Stomach smooth muscle (tissue), 2 donors: ENCODE measurements around the gene EN1.

ENCODE experiments used
- H3K27ac ChIP-seq: one replicate; pipeline ENCODE4 v1.7.0; 2013; ENCODE audit warnings: mild to moderate bottlenecking, low read length, inconsistent platforms
- H3K27me3 ChIP-seq, 2 donors: one replicate each; pipeline ENCODE4 v1.7.0; 2013; ENCODE audit warnings: low read length in 2 of 2; ENCODE audit not compliant: insufficient read depth in 2 of 2, control insufficient read depth in 1 of 2
- H3K36me3 ChIP-seq, 2 donors: one replicate each; pipeline ENCODE4 v1.7.0; 2013; ENCODE audit warnings: low read length in 2 of 2; ENCODE audit not compliant: control insufficient read depth in 2 of 2, insufficient read depth in 2 of 2
- H3K4me1 ChIP-seq: one replicate; pipeline ENCODE4 v1.7.0; 2013; ENCODE audit warnings: low read length; ENCODE audit not compliant: control insufficient read depth, insufficient read depth
- H3K4me3 ChIP-seq, 2 donors: one replicate each; pipeline ENCODE4 v1.7.0; 2013; ENCODE audit warnings: low read length in 2 of 2
- H3K9ac ChIP-seq, 2 donors: one replicate each; pipeline ENCODE4 v1.7.0; 2013; ENCODE audit warnings: low read length in 2 of 2, mild to moderate bottlenecking in 1 of 2
- H3K9me3 ChIP-seq, 2 donors: one replicate each; pipeline ENCODE4 v1.7.0; 2013; ENCODE audit warnings: low read length in 2 of 2; ENCODE audit not compliant: control insufficient read depth in 2 of 2
- donor health status: healthy.
- donor health status: Pancreatic carcinoma.

Gene EN1

DNA sequence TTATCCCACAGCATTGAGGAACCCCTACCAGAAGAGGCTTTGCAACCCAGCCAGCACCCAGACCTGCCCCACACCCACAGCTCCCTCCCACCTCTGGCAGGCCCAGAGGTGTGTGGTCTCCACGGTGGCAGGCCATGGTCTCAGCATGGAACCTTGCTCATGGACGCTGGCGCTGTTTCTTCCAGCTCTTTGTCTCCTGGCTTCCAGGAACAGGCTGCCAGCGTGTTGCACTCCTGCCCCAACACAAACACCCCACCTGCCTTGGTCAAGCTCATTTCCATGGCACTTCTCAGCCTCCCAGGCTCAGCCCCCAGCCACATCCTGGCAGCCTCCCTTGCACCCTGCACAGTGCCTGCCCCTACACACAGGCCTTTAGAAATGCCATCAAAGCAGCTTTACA, 31.7 kb downstream of the EN1 start:
- Histone ChIP-seq H3K9me3 (no peaks in the 10 kb centered on the region), H3K27me3 (peaks cover 25 to 42% of the 10 kb centered on the region in 2 donors), H3K27ac (no peak overlapping the region), H3K4me1 (no peaks in the 10 kb centered on the region), H3K9ac (no peak overlapping the region), H3K36me3 (no peaks in the 10 kb centered on the region), H3K4me3 (no peak overlapping the region)

DNA sequence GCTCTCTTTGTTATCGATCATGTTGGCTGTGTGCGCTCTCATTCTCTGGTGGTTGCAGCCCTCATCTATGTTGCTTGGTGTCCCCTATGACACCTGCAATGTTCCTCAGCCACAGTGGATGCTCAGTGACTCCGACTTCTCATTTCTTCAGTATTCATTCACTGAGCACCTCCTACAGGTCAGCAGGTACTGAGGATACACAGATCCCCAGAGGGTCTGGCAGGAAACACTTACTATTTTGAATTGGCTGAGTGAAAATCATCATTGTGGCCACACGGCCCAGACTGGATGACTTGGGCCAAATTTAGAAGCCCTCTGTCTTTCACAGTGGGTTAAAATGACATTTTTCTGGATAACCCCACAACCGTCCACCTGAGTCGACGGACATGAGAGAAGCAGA, 32.1 kb downstream of the EN1 start:
- H3K36me3 ChIP-seq, result no peaks in the 10 kb centered on the region
- H3K4me1 ChIP-seq, result no peaks in the 10 kb centered on the region
- H3K27me3 ChIP-seq, result peaks cover 29 to 46% of the 10 kb centered on the region in 2 donors
- no peak overlapping the region for H3K9ac ChIP-seq
- no peak overlapping the region for H3K27ac ChIP-seq
- H3K4me3 ChIP-seq, result no peak overlapping the region
- no peaks in the 10 kb centered on the region for H3K9me3 ChIP-seq

DNA sequence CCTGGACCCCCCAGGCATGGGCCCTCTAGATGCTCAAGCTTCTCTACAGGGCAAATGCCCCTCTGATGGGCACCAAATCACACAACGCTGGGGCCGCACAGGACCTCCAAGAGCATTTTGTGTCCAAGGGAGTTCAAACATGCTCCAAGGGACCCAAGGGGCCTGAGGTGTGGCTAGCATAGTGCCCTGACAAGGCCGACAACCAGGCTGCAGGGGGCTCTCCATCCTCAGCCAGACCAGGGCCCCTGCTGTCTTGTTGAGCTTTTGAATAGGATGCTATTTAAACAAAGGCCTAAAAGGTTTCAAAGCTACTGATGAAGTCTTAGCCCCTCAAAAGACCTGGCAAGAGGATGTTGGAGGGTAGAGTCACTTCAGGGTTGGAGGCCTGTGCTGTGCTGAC, 33.1 kb downstream of the EN1 start:
- peaks cover 31 to 43% of the 10 kb centered on the region in 2 donors for H3K27me3 ChIP-seq

DNA sequence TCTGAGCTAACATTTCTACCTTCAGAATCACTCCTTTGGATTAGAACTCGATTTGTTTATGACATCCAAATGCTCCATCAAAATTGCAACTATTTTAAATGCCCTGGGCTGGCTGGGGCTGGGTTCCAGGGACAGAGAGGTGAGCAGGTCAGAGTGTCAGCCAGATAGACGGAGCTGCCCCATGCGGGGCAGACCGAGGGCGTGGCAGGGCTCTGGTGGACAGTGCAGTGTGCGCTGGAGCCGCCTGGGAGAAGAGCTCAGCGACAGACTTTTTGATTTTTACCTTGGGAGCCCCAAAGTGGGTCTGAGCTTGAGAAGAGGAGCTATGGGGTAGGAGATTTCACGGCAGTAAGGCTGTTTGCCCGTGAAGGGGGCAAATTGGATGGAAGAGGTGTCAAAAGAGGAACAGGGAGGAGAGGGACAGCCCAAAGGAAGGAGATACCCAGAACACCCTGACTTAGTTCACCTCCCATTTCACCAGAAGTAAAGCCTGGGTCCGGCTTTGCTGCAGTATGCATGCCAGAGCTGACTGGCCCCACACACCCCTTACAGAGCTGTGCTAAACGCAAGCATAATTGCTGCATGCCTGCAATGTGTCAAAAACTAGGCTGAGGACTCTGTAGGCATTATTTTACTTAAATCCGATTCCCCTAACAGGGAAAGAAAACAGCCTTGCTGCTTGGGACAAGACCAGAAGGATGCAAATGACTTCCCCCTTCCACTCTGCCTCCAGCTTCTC, 33.7 kb downstream of the EN1 start:
- Histone ChIP-seq H3K9me3 (no peaks in the 10 kb centered on the region), H3K36me3 (no peaks in the 10 kb centered on the region), H3K9ac (no peak overlapping the region), H3K27ac (no peak overlapping the region), H3K4me1 (no peaks in the 10 kb centered on the region), H3K4me3 (no peak overlapping the region), H3K27me3 (peaks cover 31 to 46% of the 10 kb centered on the region in 2 donors)

More for the DNA sequence above, 33.1 kb downstream of the EN1 start:
- H3K27ac ChIP-seq, result no peak overlapping the region
- H3K4me3 ChIP-seq, result no peak overlapping the region
- H3K9me3 ChIP-seq, result no peaks in the 10 kb centered on the region
- no peak overlapping the region for H3K9ac ChIP-seq
- no peaks in the 10 kb centered on the region for H3K4me1 ChIP-seq
- no peaks in the 10 kb centered on the region for H3K36me3 ChIP-seq

DNA sequence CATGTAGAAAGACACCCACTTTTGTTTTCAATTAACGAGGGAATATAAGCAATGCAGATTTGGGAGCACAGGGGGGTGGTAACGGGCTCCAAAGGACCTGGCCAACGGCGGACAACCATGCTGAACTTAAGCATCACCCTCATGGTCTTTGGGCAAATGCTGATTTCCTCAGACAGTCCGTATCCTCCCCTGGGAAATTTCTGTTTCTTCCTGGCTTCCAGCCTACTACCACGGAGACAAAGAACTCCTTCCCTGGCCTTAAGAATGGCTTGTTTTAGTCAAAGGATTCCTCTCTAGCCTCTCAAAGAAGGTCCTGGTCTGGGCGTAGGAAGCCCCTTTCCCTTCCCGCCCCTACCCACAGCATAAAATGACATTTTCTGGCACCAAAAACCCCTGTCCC, 34.3 kb downstream of the EN1 start:
- Histone ChIP-seq H3K9me3 (no peaks in the 10 kb centered on the region), H3K4me1 (no peaks in the 10 kb centered on the region), H3K27me3 (peaks cover 31 to 46% of the 10 kb centered on the region in 2 donors), H3K36me3 (no peaks in the 10 kb centered on the region), H3K9ac (no peak overlapping the region), H3K27ac (no peak overlapping the region), H3K4me3 (no peak overlapping the region)

DNA sequence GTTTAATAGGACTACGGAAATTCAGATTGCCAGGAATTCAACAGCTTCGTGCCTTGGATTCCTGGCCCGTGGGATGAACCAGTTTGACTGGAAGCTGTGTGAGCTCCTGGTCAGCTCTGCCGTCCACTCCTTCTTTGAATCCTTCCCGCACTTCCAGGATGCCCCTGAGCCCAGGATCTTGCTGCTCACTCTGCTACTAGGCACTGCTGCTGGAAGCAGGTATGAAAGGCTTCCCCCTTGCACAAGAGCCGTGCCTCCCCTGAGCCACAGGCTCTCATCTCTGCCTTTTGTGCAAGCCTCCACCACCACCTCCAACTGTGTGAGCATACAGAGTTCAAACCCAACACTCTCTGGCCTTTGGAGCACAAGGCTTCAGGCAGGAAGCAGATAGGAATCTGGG, 34.9 kb downstream of the EN1 start:
- H3K9ac ChIP-seq, result no peak overlapping the region
- H3K27ac ChIP-seq, result no peak overlapping the region
- no peaks in the 10 kb centered on the region for H3K4me1 ChIP-seq
- H3K36me3 ChIP-seq, result no peaks in the 10 kb centered on the region
- peaks cover 36 to 46% of the 10 kb centered on the region in 2 donors for H3K27me3 ChIP-seq
- H3K9me3 ChIP-seq, result no peaks in the 10 kb centered on the region
- no peak overlapping the region for H3K4me3 ChIP-seq

DNA sequence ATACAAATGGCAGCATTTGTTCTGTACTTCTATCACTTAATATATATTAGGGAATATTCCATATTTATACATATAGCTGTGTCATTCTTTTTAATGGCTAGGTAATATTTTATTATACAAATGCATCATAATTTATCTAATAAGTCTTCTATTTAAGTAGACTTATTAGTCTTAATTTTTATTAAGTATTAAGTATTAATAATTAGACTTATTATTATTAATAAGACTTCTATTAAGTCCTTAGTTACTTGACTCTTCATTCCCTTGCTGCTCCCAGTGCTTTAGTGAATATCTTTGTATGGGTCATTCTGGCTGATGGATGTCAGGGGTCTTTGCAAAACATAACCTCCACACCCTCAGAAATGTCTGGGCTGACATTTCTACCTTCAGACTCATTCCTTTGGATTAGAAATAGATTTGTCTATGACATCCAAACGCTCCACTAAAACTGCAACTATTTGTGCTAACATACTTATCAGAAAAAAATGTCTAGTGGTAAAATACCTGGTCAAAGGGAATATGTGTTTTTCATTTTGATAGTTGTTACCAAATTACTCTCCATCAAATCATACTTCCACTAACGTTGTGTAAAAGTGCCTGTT, 35.8 kb downstream of the EN1 start:
- Histone ChIP-seq H3K4me1 (no peaks in the 10 kb centered on the region), H3K9me3 (no peaks in the 10 kb centered on the region), H3K9ac (no peak overlapping the region), H3K4me3 (no peak overlapping the region), H3K27ac (no peak overlapping the region), H3K36me3 (no peaks in the 10 kb centered on the region), H3K27me3 (peaks cover 37 to 51% of the 10 kb centered on the region in 2 donors)

DNA sequence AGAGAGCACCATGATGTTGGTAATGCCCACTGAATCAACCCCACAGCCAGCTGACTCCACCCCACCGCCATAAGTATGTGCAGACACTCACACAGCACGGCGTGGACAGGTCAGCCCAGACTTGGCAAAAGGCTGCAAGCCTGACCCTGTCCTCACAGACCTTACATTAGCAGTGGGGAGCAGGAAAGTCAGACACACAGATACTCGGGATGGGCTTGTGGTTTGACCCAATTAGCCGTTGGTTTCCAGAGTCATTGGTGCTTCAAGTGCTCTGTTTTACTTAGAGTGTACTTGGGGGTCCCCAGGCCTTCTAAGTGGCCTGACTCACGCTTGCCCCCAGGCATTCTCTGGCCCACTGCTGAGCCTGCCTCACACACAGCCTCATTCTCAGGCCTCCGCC, 36.7 kb downstream of the EN1 start:
- Histone ChIP-seq H3K36me3 (no peaks in the 10 kb centered on the region), H3K9ac (no peak overlapping the region), H3K4me1 (no peaks in the 10 kb centered on the region), H3K27ac (no peak overlapping the region), H3K4me3 (no peak overlapping the region), H3K27me3 (peaks cover 36 to 43% of the 10 kb centered on the region in 2 donors), H3K9me3 (no peaks in the 10 kb centered on the region)

DNA sequence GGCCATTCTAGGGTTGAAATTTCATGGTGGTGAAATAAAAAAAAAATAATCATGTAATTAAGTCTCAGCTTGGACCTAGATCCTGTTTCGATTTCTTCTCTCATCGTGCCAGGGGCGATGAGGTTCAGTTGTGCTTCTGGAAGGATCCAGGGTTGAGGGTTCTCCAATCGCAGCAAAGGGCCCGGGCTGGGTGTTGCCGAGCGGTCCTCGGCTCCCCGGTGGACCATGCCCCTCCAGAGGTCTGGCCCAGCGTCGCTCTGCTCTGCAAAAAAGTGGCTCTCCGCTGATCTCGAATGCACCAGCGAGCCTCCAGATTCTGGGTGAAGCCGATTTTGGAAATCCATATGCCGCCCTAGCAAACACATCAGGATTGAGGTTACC, 39.0 kb downstream of the EN1 start:
- Histone ChIP-seq H3K4me1 (no peaks in the 10 kb centered on the region), H3K27me3 (peaks cover 27 to 30% of the 10 kb centered on the region in 2 donors), H3K9ac (no peak overlapping the region), H3K27ac (no peak overlapping the region), H3K9me3 (no peaks in the 10 kb centered on the region), H3K4me3 (peak overlapping the region in 1 of 2 donors; percentile 47), H3K36me3 (no peaks in the 10 kb centered on the region)

DNA sequence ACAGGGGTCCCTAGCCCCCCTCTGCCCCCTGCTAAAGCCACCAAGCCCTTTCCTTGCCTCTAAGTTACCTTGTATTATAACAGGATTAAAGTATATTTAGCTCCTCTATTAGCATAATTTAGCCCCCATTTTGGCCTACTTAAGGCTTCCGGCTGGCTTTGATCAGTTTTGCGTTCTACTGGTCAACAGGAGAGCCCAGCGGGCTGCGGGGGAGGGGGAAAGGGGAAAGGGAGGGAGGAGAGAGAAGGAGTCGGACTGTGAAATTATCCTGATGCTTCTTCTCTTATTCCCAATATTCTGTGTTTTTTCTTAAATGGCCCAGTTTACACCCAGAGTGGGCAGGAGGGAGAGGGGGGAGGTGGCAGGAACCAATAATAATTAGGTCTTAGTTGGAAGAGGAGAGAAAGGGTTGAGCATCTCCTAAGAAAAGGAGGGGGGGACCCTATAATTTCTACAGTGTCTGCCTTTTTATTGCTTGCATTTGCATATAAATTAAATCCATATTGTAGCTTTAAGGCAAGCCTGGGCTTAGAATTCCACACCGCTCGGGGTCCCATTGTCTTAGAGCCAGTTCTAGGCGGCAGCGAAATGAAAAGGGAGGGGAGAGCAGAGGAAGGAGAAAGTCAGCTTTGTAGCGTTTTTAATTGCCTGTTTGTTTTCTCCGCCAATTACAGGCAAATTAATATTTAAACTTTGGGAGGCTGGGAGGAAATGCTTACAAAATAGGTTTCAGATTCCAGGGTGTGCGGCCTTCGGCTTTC, 39.6 kb downstream of the EN1 start:
- H3K9me3 ChIP-seq, result no peaks in the 10 kb centered on the region
- no peaks in the 10 kb centered on the region for H3K36me3 ChIP-seq
- peak overlapping the region in 1 of 2 donors; percentile 47 for H3K4me3 ChIP-seq
- H3K27ac ChIP-seq, result no peak overlapping the region
- peaks cover 23 to 24% of the 10 kb centered on the region in 2 donors for H3K27me3 ChIP-seq
- H3K9ac ChIP-seq, result no peak overlapping the region
- no peaks in the 10 kb centered on the region for H3K4me1 ChIP-seq
